Measurements from ENCODE around the gene STRN3.
"Not testable (repeated sequence)": the region's sequence is repeated elsewhere in the genome, so short reads cannot be mapped to it uniquely, and the experiment has no call there.

STRN3 gene

GRCh38 chr14:31036552-31036951 lies 10.4 kb upstream of the STRN3 start:
- no peak for DNase-seq

GRCh38 chr14:31030469-31030868 lies 4.3 kb upstream of the STRN3 start:
- no peak for DNase-seq

GRCh38 chr14:31029016-31029970 lies 3.1 kb upstream of the STRN3 start:
- DNase-seq: no peak

- DNase-seq: peak; percentile 25
Observed at GRCh38 chr14:31027847-31028246, 1.7 kb upstream of the STRN3 start.

GRCh38 chr14:31026450-31027235 lies 464 bp upstream of the STRN3 start:
- DNase-seq: peak; percentile 98

GRCh38 chr14:31025367-31026076 lies 657 bp downstream of the STRN3 start, which contains the start of gene AP4S1:
AP4S1 (plus strand) TSS chr14:31025649; CDS start chr14:31066197, 40,548 bp downstream.
- no peak for DNase-seq

GRCh38 chr14:31024577-31025366 lies 1.4 kb downstream of the STRN3 start:
- no peak for DNase-seq

- DNase-seq: no peak
Observed at GRCh38 chr14:31024010-31024480, 2.1 kb downstream of the STRN3 start.

- DNase-seq: no peak
Observed at GRCh38 chr14:31022386-31022785, 3.8 kb downstream of the STRN3 start.

- no peak for DNase-seq
Observed at GRCh38 chr14:31021576-31021949, 4.6 kb downstream of the STRN3 start.

- no peak for DNase-seq
Observed at GRCh38 chr14:31020834-31021575, 5.2 kb downstream of the STRN3 start.

- DNase-seq: no peak
Observed at GRCh38 chr14:31018057-31018645, 8.0 kb downstream of the STRN3 start.

- no peak for DNase-seq
Observed at GRCh38 chr14:31013841-31014240, 12.3 kb downstream of the STRN3 start.

- DNase-seq: no peak
Observed at GRCh38 chr14:31010935-31011334, 15.2 kb downstream of the STRN3 start.

GRCh38 chr14:31009836-31010574 lies 16.2 kb downstream of the STRN3 start:
- DNase-seq: no peak

GRCh38 chr14:31006703-31007102 lies 19.5 kb downstream of the STRN3 start:
- no peak for DNase-seq

- not testable (repeated sequence) for DNase-seq
Observed at GRCh38 chr14:31004007-31004406, 22.2 kb downstream of the STRN3 start.

- DNase-seq: no peak
Observed at GRCh38 chr14:31003284-31003683, 22.9 kb downstream of the STRN3 start.

- no peak for DNase-seq
Observed at GRCh38 chr14:31001339-31001658, 24.9 kb downstream of the STRN3 start.

- no peak for DNase-seq
Observed at GRCh38 chr14:31000629-31001338, 25.4 kb downstream of the STRN3 start.
